A673 (cell line): ENCODE results near the gene ACAD11. TPM values are rescaled to one million over a fixed set of nuclear protein-coding genes. Genes with fewer than 3 reads are reported as not detected.
"Not testable (repeated sequence)": the region's sequence is repeated elsewhere in the genome, so short reads cannot be mapped to it uniquely, and the experiment has no call there.

Experiments used
- BruUV-seq: library from RNA; stranded (reverse); fragments of 400-500 nt; replicated peaks from 2 replicates; lab custom pipeline; 2021; lab: Mats Ljungman, UMichigan
- CTCF ChIA-PET: fragments of 300-600 bp; sonication (Branson Sonifier 250); formaldehyde crosslinking; loops from one replicate; lab custom pipeline; 2022; ENCODE audit warnings: antibody characterized with exemption; lab: Charles Lee
- POLR2A ChIA-PET: fragments of 300-600 bp; sonication (Branson Sonifier 250); formaldehyde crosslinking; loops from one replicate; lab custom pipeline; 2022; ENCODE audit warnings: antibody characterized with exemption; ENCODE audit not compliant: low non-redundant PET; lab: Charles Lee
- DNase-seq: peaks from one replicate; pipeline ENCODE4 v3.0.0-alpha.2; 2015; ENCODE audit warnings: low spot score
- H3K27ac ChIP-seq: fragments of 200-600 bp; sonication (generic); 2 replicates; pipeline ENCODE4 v1.5.1; 2016; ENCODE audit warnings: mixed run types, low read depth, mild to moderate bottlenecking, mixed read lengths, antibody characterized with exemption, low read length; ENCODE audit not compliant: poor library complexity, severe bottlenecking
- H3K27me3 ChIP-seq: fragments of 200-600 bp; sonication (generic); replicated peaks from 2 replicates; pipeline ENCODE4 v1.6.1; 2017; ENCODE audit warnings: mixed run types, low read depth, mild to moderate bottlenecking, mixed read lengths, antibody characterized with exemption, low read length; ENCODE audit not compliant: insufficient read depth, poor library complexity
- H3K36me3 ChIP-seq: fragments of 200-600 bp; sonication (generic); 2 replicates; pipeline ENCODE4 v1.6.1; 2016; ENCODE audit warnings: mixed run types, mild to moderate bottlenecking, mixed read lengths, antibody characterized with exemption, low read length; ENCODE audit not compliant: insufficient read depth, poor library complexity, severe bottlenecking
- H3K4me1 ChIP-seq: fragments of 200-600 bp; sonication (generic); 2 replicates; pipeline ENCODE4 v1.6.1; 2017; ENCODE audit warnings: mixed run types, mild to moderate bottlenecking, mixed read lengths, antibody characterized with exemption, low read length; ENCODE audit not compliant: insufficient read depth, poor library complexity, severe bottlenecking
- H3K4me3 ChIP-seq: fragments of 200-600 bp; sonication (generic); 2 replicates; pipeline ENCODE4 v1.5.1; 2016; ENCODE audit warnings: low read depth, mixed run types, mild to moderate bottlenecking, mixed read lengths, low read length; ENCODE audit not compliant: poor library complexity, severe bottlenecking
- H3K9me3 ChIP-seq: fragments of 200-600 bp; sonication (generic); 2 replicates; pipeline ENCODE4 v1.6.1; 2016; ENCODE audit warnings: mixed run types, low read depth, mild to moderate bottlenecking, mixed read lengths, antibody characterized with exemption, low read length; ENCODE audit not compliant: poor library complexity, severe bottlenecking
- EZH2 ChIP-seq: fragments of 200-600 bp; sonication (generic); IDR thresholded peaks from 2 replicates; pipeline ENCODE4 v1.6.1; 2017; ENCODE audit warnings: borderline replicate concordance, low read depth, mild to moderate bottlenecking, mixed read lengths, antibody characterized with exemption, low read length; ENCODE audit not compliant: poor library complexity, severe bottlenecking
- intact Hi-C: fragments of 100-400 bp; cut with micrococcal nuclease; formaldehyde crosslinking; loops from one replicate; pipeline ENCODE4 v1.10.0; 2022; ENCODE audit not compliant: unreplicated experiment
- total RNA-seq: library from RNA; stranded (reverse); gene quantifications from 2 replicates; pipeline ENCODE4 v1.2.3, GENCODE V29; 2021
- TF ChIP-seq, protein P1 (sequence below): fragments of 300-800, 200-600 bp; sonication (generic); conservative IDR thresholded peaks from 2 replicates; pipeline ENCODE4 v1.5.1; 2017; ENCODE audit warnings: low read depth, mild to moderate bottlenecking, antibody characterized with exemption, low read length, moderate library complexity, mixed read lengths

ACAD11 gene
- total RNA-seq, 1 experiment from 2014 or later, result 10.4 TPM

DNA sequence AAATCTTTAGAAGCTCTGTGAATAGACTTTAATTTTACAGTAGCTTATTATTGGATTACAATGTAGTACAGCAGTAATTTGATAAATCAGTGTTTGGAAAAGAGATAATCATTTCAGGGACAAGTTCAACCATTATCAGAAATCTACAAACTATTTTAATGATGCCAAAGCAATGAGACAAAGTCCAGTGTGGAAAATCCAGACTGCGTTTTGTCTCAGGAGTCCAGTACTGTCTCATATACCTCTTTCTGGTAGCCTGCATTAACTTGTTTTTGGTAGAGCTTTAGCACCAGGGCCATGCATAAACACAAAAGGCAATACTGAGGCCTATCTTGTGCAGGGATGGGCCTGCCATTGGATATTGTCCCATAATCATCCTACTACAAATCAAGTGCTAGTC is 42.8 kb downstream of the ACAD11 start:
- H3K4me1 ChIP-seq, result peaks cover 4% of the 10 kb centered on the region
- intact Hi-C loops, result no loop called here

DNA sequence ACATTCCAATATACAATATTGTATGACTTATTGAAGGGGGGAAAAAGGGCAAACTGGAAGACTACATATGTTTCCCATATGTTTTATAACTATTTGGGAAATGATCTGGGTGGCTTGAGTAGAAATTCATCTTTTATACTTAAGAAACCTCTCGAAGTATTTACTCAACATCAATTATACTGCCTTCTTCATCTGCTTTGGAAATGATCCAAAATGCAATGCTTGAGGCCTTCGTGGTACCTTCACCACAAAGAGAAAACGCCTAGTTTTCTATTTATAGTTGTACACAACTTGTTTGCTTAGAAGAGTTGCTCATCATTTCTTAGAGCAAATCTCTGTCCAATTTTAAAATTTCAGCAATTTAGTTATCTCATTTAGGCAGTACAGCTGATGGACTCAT is 43.7 kb downstream of the ACAD11 start:
- POLR2A ChIA-PET, result no interaction called here
- H3K27ac ChIP-seq, result no peak overlapping the region
- no peaks in the 10 kb centered on the region for H3K27me3 ChIP-seq
- CTCF ChIA-PET, result no interaction called here
- intact Hi-C loops, result no loop called here
- TF ChIP-seq, protein P1, sequence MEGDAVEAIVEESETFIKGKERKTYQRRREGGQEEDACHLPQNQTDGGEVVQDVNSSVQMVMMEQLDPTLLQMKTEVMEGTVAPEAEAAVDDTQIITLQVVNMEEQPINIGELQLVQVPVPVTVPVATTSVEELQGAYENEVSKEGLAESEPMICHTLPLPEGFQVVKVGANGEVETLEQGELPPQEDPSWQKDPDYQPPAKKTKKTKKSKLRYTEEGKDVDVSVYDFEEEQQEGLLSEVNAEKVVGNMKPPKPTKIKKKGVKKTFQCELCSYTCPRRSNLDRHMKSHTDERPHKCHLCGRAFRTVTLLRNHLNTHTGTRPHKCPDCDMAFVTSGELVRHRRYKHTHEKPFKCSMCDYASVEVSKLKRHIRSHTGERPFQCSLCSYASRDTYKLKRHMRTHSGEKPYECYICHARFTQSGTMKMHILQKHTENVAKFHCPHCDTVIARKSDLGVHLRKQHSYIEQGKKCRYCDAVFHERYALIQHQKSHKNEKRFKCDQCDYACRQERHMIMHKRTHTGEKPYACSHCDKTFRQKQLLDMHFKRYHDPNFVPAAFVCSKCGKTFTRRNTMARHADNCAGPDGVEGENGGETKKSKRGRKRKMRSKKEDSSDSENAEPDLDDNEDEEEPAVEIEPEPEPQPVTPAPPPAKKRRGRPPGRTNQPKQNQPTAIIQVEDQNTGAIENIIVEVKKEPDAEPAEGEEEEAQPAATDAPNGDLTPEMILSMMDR, result no peak
- no peak for TF ChIP-seq EZH2
- no peaks in the 10 kb centered on the region for H3K9me3 ChIP-seq
- BruUV-seq, result no TSS peak
- H3K36me3 ChIP-seq, result no peaks in the 10 kb centered on the region
- H3K4me3 ChIP-seq, result no peak overlapping the region
- no peak for DNase-seq
- H3K4me1 ChIP-seq, result no peaks in the 10 kb centered on the region

More for the DNA sequence above, 42.8 kb downstream of the ACAD11 start:
- no TSS peak for BruUV-seq
- TF ChIP-seq, protein P1, result no peak
- TF ChIP-seq EZH2, result no peak
- Histone ChIP-seq H3K27ac (peak overlapping the region; percentile 11), H3K27me3 (no peaks in the 10 kb centered on the region), H3K9me3 (no peaks in the 10 kb centered on the region), H3K4me3 (no peak overlapping the region), H3K36me3 (no peaks in the 10 kb centered on the region)
- CTCF ChIA-PET, result no interaction called here
- no peak for DNase-seq
- POLR2A ChIA-PET, result no interaction called here

DNA sequence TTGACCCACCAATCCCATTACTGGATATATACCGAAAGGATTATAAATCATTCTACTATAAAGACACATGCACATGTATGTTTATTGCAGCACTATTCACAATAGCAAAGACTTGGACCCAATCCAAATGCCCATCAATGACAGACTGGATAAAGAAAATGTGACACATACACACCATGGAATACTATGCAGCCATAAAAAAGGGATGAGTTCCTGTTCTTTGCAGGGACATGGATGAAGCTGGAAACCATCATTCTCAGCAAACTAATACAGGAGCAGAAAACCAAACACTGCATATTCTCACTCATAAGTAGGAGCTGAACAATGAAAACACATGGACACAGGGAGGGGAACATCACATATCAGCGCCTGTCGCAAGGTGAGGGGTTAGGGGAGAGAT is 44.3 kb downstream of the ACAD11 start:
- H3K27ac ChIP-seq, H3K27me3 ChIP-seq, H3K9me3 ChIP-seq, intact Hi-C loops, CTCF ChIA-PET, H3K4me1 ChIP-seq, DNase-seq, H3K4me3 ChIP-seq, POLR2A ChIA-PET, H3K36me3 ChIP-seq, BruUV-seq: not testable (repeated sequence)

DNA sequence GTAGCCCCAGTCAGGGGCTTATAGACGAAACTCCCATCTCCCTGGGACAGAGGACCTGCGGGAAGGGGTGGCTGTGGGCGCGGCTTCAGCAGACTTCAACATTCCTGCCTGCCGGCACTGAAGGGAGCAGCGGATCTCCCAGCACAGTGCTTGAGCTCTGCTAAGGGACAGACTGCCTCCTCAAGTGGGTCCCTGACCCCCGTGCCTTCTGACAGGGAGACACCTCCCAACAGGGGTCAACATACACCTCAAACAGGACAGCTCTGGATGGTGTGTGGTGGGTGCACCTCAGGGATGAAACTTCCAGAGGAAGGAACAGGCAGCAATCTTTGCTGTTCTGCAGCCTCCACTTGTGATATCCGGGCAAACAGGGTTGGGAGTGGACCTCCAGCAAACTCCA is 53.0 kb downstream of the ACAD11 start:
- intact Hi-C loops, H3K36me3 ChIP-seq, H3K4me1 ChIP-seq, POLR2A ChIA-PET, H3K27me3 ChIP-seq, BruUV-seq, CTCF ChIA-PET, H3K4me3 ChIP-seq, H3K9me3 ChIP-seq, DNase-seq, H3K27ac ChIP-seq: not testable (repeated sequence)
